ENCODE results near the gene FABP3. TPM values are rescaled to one million over a fixed set of nuclear protein-coding genes. Genes with fewer than 3 reads are reported as not detected.
A peak's percentile ranks its signal among the peaks of the same experiment; 100 is the strongest.

The FABP3 gene
- total and polyA plus RNA-seq, 4 donors: 1.7 to 39.8 (median 13.3) TPM

GRCh38 chr1:31344503-31344902, 28.4 kb downstream of the FABP3 start:
- no peak for TF ChIP-seq CTCF (IDR thresholded peaks at IDR 0.05; ENCODE audit: control extremely low read depth, extremely low read depth)
- no peaks in the 10 kb centered on the region for H3K9me3 ChIP-seq (ENCODE audit: control insufficient read depth in 4 of 4, insufficient read depth in 3 of 4, low read length in 3 of 4)
- H3K4me3 ChIP-seq: no peak overlapping the region
- peaks cover 6 to 18% (median 12%) of the 10 kb centered on the region in 4 donors for H3K36me3 ChIP-seq (ENCODE audit: control insufficient read depth in 4 of 4, insufficient read depth in 4 of 4, low read length in 4 of 4)
- no peak overlapping the region for H3K9ac ChIP-seq (ENCODE audit: insufficient read depth in 1 of 2, low read length in 2 of 2)
- no peak for ATAC-seq (ENCODE audit: insufficient read depth, low FRiP score)
- WGBS, 2 donors: 2 to 85% methylated on average over 1 of the region's 1 CpG
- H3K4me1 ChIP-seq (ENCODE audit: control insufficient read depth in 5 of 5, insufficient read depth in 5 of 5, low read length in 5 of 5): no peaks in the 10 kb centered on the region
- no peak for DNase-seq
- no peak overlapping the region for H3K27ac ChIP-seq (ENCODE audit: low read depth in 1 of 2, low read length in 1 of 2)
- H3K27me3 ChIP-seq (ENCODE audit: control insufficient read depth in 3 of 3, insufficient read depth in 3 of 3, low read length in 2 of 3): no peaks in the 10 kb centered on the region

- no peak for DNase-seq
- TF ChIP-seq CTCF (IDR thresholded peaks at IDR 0.05; ENCODE audit: control extremely low read depth, extremely low read depth): no peak
- Histone ChIP-seq H3K9me3 (ENCODE audit: control insufficient read depth in 4 of 4, insufficient read depth in 3 of 4, low read length in 3 of 4) (no peaks in the 10 kb centered on the region), H3K36me3 (ENCODE audit: control insufficient read depth in 4 of 4, insufficient read depth in 4 of 4, low read length in 4 of 4) (peaks cover 0 to 8% (median 0%) of the 10 kb centered on the region in 4 donors), H3K4me1 (ENCODE audit: control insufficient read depth in 5 of 5, insufficient read depth in 5 of 5, low read length in 5 of 5) (no peaks in the 10 kb centered on the region), H3K27ac (ENCODE audit: low read depth in 1 of 2, low read length in 1 of 2) (no peak overlapping the region), H3K9ac (ENCODE audit: insufficient read depth in 1 of 2, low read length in 2 of 2) (no peak overlapping the region), H3K4me3 (no peak overlapping the region), H3K27me3 (ENCODE audit: control insufficient read depth in 3 of 3, insufficient read depth in 3 of 3, low read length in 2 of 3) (no peaks in the 10 kb centered on the region)
- WGBS, 2 donors: 82 to 86% methylated on average over 10 of the region's 10 CpGs
- ATAC-seq (ENCODE audit: insufficient read depth, low FRiP score): no peak
These were observed 36.0 kb downstream of the FABP3 start for GRCh38 chr1:31336687-31337467.

- Histone ChIP-seq H3K4me3 (no peak overlapping the region), H3K9me3 (ENCODE audit: control insufficient read depth in 4 of 4, insufficient read depth in 3 of 4, low read length in 3 of 4) (no peaks in the 10 kb centered on the region), H3K27me3 (ENCODE audit: control insufficient read depth in 3 of 3, insufficient read depth in 3 of 3, low read length in 2 of 3) (no peaks in the 10 kb centered on the region), H3K4me1 (ENCODE audit: control insufficient read depth in 5 of 5, insufficient read depth in 5 of 5, low read length in 5 of 5) (no peaks in the 10 kb centered on the region), H3K9ac (ENCODE audit: insufficient read depth in 1 of 2, low read length in 2 of 2) (no peak overlapping the region), H3K36me3 (ENCODE audit: control insufficient read depth in 4 of 4, insufficient read depth in 4 of 4, low read length in 4 of 4) (peaks cover 0 to 8% (median 2%) of the 10 kb centered on the region in 4 donors), H3K27ac (ENCODE audit: low read depth in 1 of 2, low read length in 1 of 2) (no peak overlapping the region)
- DNase-seq: peak in 2 of 3 donors; percentile 63 to 64
- TF ChIP-seq CTCF (IDR thresholded peaks at IDR 0.05; ENCODE audit: control extremely low read depth, extremely low read depth): no peak
- ATAC-seq (ENCODE audit: insufficient read depth, low FRiP score): no peak
These were observed 37.9 kb downstream of the FABP3 start for GRCh38 chr1:31335007-31335406.
